Osteoblast (primary cell): Measurements from ENCODE around the gene GTPBP2. TPM values are rescaled to one million over a fixed set of nuclear protein-coding genes. Genes with fewer than 3 reads are reported as not detected.

Experiments used
- DNase-seq: peaks from one replicate; pipeline ENCODE4 v3.0.0; 2011; ENCODE audit warnings: low spot score, mixed read lengths; ENCODE audit not compliant: insufficient read length; ENCODE audit errors: missing footprints
- H2AFZ ChIP-seq: 2 replicates; pipeline ENCODE4 v1.6.0; 2011; ENCODE audit warnings: mild to moderate bottlenecking, low read length
- H3K27ac ChIP-seq: 2 replicates; pipeline ENCODE4 v1.5.1; 2011; ENCODE audit warnings: mild to moderate bottlenecking, low read depth, low read length, moderate library complexity
- H3K27me3 ChIP-seq: 2 replicates; pipeline ENCODE4 v1.6.0; 2012; ENCODE audit warnings: mild to moderate bottlenecking, control low read depth, inconsistent platforms, low read length, moderate library complexity; ENCODE audit not compliant: insufficient read depth
- H3K36me3 ChIP-seq: 2 replicates; pipeline ENCODE4 v1.5.1; 2011; ENCODE audit warnings: mild to moderate bottlenecking, low read length, control low read depth, moderate library complexity; ENCODE audit not compliant: insufficient read depth
- H3K4me1 ChIP-seq: 2 replicates; pipeline ENCODE4 v1.5.1; 2011; ENCODE audit warnings: mild to moderate bottlenecking, low read length, control low read depth, moderate library complexity; ENCODE audit not compliant: insufficient read depth
- H3K4me2 ChIP-seq: 2 replicates; pipeline ENCODE4 v1.6.0; 2011; ENCODE audit warnings: mild to moderate bottlenecking, low read length; ENCODE audit not compliant: insufficient read depth
- H3K4me3 ChIP-seq: fragments of 200-600 bp; sonication (generic); 3 replicates; pipeline ENCODE4 v1.5.1; 2012; ENCODE audit warnings: mild to moderate bottlenecking, low read length, inconsistent platforms; ENCODE audit not compliant: insufficient read depth
- H3K79me2 ChIP-seq: 2 replicates; pipeline ENCODE4 v1.6.0; 2012; ENCODE audit warnings: mild to moderate bottlenecking, low read length, control low read depth, inconsistent platforms; ENCODE audit not compliant: insufficient read depth
- H3K9me3 ChIP-seq: 2 replicates; pipeline ENCODE4 v1.5.1; 2011; ENCODE audit warnings: low read depth, low read length, control low read depth
- H4K20me1 ChIP-seq: 2 replicates; pipeline ENCODE4 v1.6.0; 2012; ENCODE audit warnings: mild to moderate bottlenecking, low read length, control low read depth; ENCODE audit not compliant: insufficient read depth
- CTCF ChIP-seq: IDR thresholded peaks from 2 replicates; pipeline ENCODE4 v1.5.1; 2011; ENCODE audit warnings: mild to moderate bottlenecking, low read depth, low read length, moderate library complexity; ENCODE audit errors: extremely low read depth
- total RNA-seq: library from RNA; depleted of rRNA; stranded (reverse); fragments of >200 nt; gene quantifications from 2 replicates; pipeline ENCODE4 v1.2.3, GENCODE V29; 2012

Gene GTPBP2
- total RNA-seq, 1 donor: 84.0 TPM

DNA sequence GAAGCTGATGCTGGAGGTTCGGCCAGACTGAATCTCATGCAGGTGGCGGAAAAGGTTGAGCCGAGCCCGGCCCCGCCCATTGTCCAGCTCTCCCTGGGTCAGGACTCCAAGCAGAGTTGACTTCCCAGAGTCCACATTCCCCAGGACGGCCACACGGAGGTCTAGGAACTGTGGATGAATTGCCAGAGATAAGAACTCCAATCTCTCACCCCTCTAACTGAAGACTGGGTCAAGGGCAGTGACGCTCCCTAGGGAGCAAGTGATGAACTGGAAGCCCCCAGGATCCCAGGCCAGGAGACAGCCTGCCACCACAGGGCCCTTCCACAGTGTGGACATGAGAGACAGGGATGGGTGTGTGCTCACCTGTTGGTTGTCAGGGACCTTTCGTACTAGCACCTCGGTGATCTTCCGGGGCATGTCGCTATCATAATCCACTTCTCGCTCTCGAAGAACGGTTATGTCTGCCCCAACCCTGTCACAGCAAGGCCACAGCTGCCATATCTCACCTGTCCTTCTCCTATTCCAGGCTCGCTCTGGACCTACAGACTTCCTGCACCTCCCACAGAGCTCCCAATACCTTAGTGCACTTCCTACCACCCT is 3.6 kb downstream of the GTPBP2 start:
- no peak for DNase-seq
- Histone ChIP-seq H3K4me3 (no peak overlapping the region), H3K36me3 (peaks cover 60% of the 10 kb centered on the region), H2AFZ (no peak overlapping the region), H3K27ac (peak overlapping the region; percentile 88), H3K79me2 (peaks cover 53% of the 10 kb centered on the region), H3K4me2 (no peak overlapping the region), H3K9me3 (no peaks in the 10 kb centered on the region), H3K27me3 (no peaks in the 10 kb centered on the region), H4K20me1 (no peaks in the 10 kb centered on the region), H3K4me1 (peaks cover 23% of the 10 kb centered on the region)
- TF ChIP-seq CTCF: no peak

DNA sequence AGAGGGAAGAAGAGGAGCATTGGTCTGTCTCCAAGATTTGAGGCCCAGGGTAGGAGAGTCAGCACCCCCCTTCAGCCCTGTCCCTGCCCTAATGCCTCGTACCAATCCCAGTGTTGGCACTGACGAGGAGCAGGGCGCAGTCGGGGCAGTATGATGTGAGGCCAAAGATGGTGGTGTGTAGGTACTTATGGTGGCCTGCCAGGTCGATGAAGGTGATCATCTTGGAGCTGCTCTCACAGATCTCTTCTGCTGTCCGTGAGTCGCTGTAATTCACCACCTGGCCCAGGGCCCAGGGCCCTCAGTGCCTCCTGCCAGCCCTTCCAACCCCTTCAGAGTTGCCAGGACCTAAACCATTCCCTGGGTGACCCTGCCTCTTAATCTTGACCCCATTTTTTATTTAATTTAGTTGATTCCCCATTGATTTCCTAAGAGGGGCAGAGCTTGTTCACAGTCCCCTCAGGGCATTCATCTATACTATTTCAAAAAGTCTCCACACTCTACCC is 4.2 kb downstream of the GTPBP2 start:
- Histone ChIP-seq H3K4me3 (no peak overlapping the region), H3K36me3 (peaks cover 66% of the 10 kb centered on the region), H3K9me3 (no peaks in the 10 kb centered on the region), H3K27ac (no peak overlapping the region), H3K4me1 (peaks cover 19% of the 10 kb centered on the region), H3K4me2 (no peak overlapping the region), H3K27me3 (no peaks in the 10 kb centered on the region), H2AFZ (no peak overlapping the region), H4K20me1 (no peaks in the 10 kb centered on the region), H3K79me2 (peaks cover 53% of the 10 kb centered on the region)
- no peak for TF ChIP-seq CTCF
- no peak for DNase-seq

DNA sequence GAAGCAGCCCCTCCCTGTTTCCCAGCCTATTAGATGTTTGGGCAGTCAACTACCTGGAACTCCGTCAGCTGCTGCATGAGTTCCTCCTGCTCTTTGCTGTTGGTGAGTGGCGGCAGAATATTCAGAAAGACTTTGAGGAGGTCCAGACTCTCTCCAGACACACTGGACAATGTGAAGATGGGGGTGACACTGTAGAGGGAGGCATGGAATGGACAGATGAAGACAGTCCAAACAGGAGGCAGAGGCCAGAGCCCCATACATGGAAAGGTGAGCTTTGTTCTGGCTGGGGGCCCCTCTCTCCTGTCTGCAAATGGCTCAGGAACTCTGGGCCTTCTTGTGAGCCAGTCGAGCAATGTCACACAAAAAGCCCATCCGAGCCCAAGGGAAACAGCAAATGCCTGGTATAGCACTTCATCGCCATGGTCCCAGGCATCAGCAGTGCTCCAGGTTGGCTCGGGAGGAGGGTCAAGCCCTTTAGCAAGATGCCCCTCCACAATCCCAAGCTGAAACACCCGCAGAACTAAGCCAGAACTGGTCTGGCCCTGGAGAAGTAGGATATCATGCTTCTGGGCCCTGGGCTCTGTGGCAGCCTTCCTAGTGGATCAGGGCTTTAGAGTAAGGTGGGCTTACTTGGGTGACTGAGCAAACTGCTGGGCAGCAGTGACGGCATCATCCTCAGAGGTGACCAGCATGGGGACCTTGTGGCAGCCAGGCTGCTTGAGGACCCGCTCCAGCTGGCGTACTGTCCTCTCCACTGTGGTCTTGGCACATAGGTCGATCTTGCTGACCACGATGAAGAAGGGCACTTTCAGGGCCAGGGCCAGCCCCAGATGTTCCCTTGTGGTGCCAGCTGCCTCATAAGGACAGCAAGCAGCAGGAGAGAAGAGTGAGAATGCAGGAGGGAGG is 4.9 kb downstream of the GTPBP2 start:
- Histone ChIP-seq H3K27me3 (no peaks in the 10 kb centered on the region), H3K9me3 (no peaks in the 10 kb centered on the region), H3K4me3 (no peak overlapping the region), H3K79me2 (peaks cover 53% of the 10 kb centered on the region), H2AFZ (no peak overlapping the region), H3K4me1 (peaks cover 16% of the 10 kb centered on the region), H4K20me1 (no peaks in the 10 kb centered on the region), H3K27ac (no peak overlapping the region), H3K36me3 (peaks cover 72% of the 10 kb centered on the region), H3K4me2 (no peak overlapping the region)
- DNase-seq: peak; percentile 47
- TF ChIP-seq CTCF: no peak

DNA sequence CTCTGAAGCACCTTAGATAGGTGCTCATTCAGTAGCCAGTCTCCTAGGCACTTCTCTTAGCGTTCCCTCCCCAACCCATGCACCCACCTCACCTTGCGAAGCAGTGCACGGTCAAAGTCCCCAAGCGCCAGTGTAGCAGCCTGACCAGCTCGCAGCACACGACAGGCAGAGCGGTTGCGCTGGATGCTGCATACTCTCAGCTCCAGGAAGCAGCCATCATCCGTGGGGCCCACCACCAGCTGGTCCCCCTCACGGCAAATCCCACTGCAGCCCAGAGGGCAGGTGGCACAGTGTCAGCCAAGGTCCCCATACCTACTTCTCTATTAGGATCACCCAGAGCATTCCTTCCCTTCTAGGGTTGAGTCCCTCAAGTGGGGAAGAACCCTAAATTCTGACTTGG is 6.5 kb downstream of the GTPBP2 start:
- no peak for DNase-seq
- TF ChIP-seq CTCF: no peak
- Histone ChIP-seq H2AFZ (no peak overlapping the region), H3K4me2 (no peak overlapping the region), H3K27ac (no peak overlapping the region), H3K4me3 (no peak overlapping the region), H3K4me1 (peaks cover 9% of the 10 kb centered on the region), H3K9me3 (no peaks in the 10 kb centered on the region), H3K79me2 (peaks cover 39% of the 10 kb centered on the region), H4K20me1 (no peaks in the 10 kb centered on the region), H3K36me3 (peaks cover 76% of the 10 kb centered on the region), H3K27me3 (no peaks in the 10 kb centered on the region)
